Progenitor cell of endocrine pancreas (in vitro differentiated cells): Measurements from ENCODE around the gene NETO1. TPM values are rescaled to one million over a fixed set of nuclear protein-coding genes. Genes with fewer than 3 reads are reported as not detected.

Experiments
- DNase-seq: peaks from one replicate; pipeline ENCODE4 v3.0.0; 2021; ENCODE audit warnings: low spot score; ENCODE audit not compliant: unreplicated experiment
- H3K27ac Mint-ChIP-seq: 2 replicates; pipeline ENCODE4 v1.8.0; 2021; ENCODE audit warnings: mild to moderate bottlenecking, moderate library complexity, mixed read lengths
- H3K27me3 Mint-ChIP-seq: 2 replicates; pipeline ENCODE4 v1.8.0; 2021; ENCODE audit warnings: mixed read lengths
- H3K36me3 Mint-ChIP-seq: 2 replicates; pipeline ENCODE4 v1.8.0; 2022; ENCODE audit warnings: mixed read lengths; ENCODE audit not compliant: insufficient read depth
- H3K4me1 Mint-ChIP-seq: 2 replicates; pipeline ENCODE4 v1.8.0; 2021; ENCODE audit warnings: low read depth, mixed read lengths
- H3K4me3 Mint-ChIP-seq: 2 replicates; pipeline ENCODE4 v1.8.0; 2021; ENCODE audit warnings: low read depth, mild to moderate bottlenecking, moderate library complexity, mixed read lengths
- H3K9me3 Mint-ChIP-seq: 2 replicates; pipeline ENCODE4 v1.8.0; 2021; ENCODE audit warnings: low read depth, mixed read lengths
- total RNA-seq: library from RNA; stranded (reverse); gene quantifications from 2 replicates; pipeline ENCODE4 v1.2.1, GENCODE V29; 2021
- TF ChIP-seq, protein P1 (sequence below): fragments of 200-600 bp; sonication (generic); IDR thresholded peaks from one replicate; pipeline ENCODE4 v1.5.0; 2021; ENCODE audit warnings: antibody characterized with exemption, mild to moderate bottlenecking; ENCODE audit not compliant: unreplicated experiment

NETO1 gene
- total RNA-seq, 1 donor from 2014 or later = 52.4 TPM

DNA sequence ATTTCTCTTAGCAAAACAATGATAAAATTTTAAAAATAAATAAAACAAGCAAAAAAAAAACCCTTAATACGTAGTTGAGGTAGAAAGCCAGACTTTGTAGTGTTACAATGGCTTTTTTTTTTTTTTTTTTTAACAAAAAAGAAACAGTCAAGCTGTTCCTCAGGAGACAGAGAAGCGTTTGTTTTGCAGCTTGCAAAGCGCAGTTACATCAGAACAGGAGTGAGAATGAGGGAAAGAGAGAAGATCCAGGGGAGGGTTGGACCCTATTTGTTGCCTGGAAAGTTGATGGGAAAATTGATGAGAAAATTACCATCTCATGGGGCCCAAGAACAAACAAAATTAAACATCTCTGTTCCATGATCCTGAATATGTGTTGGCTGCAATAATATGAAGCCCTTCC, 146.5 kb downstream of the NETO1 start:
- H3K4me1 Mint-ChIP-seq = peaks cover 9% of the 10 kb centered on the region
- TF ChIP-seq, protein P1, sequence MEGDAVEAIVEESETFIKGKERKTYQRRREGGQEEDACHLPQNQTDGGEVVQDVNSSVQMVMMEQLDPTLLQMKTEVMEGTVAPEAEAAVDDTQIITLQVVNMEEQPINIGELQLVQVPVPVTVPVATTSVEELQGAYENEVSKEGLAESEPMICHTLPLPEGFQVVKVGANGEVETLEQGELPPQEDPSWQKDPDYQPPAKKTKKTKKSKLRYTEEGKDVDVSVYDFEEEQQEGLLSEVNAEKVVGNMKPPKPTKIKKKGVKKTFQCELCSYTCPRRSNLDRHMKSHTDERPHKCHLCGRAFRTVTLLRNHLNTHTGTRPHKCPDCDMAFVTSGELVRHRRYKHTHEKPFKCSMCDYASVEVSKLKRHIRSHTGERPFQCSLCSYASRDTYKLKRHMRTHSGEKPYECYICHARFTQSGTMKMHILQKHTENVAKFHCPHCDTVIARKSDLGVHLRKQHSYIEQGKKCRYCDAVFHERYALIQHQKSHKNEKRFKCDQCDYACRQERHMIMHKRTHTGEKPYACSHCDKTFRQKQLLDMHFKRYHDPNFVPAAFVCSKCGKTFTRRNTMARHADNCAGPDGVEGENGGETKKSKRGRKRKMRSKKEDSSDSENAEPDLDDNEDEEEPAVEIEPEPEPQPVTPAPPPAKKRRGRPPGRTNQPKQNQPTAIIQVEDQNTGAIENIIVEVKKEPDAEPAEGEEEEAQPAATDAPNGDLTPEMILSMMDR = no peak
- no peaks in the 10 kb centered on the region for H3K27me3 Mint-ChIP-seq
- H3K36me3 Mint-ChIP-seq = no peaks in the 10 kb centered on the region
- no peak overlapping the region for H3K4me3 Mint-ChIP-seq
- no peak overlapping the region for H3K27ac Mint-ChIP-seq
- H3K9me3 Mint-ChIP-seq = peaks cover 2% of the 10 kb centered on the region
- DNase-seq = no peak

GRCh38 chr18:72720116-72720515, 147.7 kb downstream of the NETO1 start:
- TF ChIP-seq, protein P1 = no peak
- no peaks in the 10 kb centered on the region for H3K27me3 Mint-ChIP-seq
- H3K27ac Mint-ChIP-seq = no peak overlapping the region

DNA sequence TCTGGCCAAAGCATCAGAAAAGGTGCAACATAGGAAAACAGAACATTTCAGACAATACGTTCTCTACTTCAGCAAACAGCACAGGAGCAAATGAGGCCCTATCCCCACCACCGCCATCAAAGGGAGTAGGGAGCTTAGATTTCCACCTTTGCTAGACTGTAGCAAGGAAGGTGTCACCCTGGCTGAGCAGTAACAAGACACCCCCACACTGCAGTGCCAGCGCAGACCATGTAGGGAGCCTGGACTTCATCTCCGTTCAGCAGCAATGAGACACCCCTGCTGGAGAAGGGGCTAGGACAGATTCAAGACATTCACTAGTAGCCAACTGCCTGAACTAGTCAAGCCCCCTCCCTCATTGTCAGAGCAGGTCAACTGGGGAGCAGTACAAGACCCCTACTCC, 163.6 kb downstream of the NETO1 start:
- H3K4me3 Mint-ChIP-seq = no peak overlapping the region
- no peaks in the 10 kb centered on the region for H3K4me1 Mint-ChIP-seq
- TF ChIP-seq, protein P1 = no peak
- H3K27ac Mint-ChIP-seq = no peak overlapping the region
- no peak for DNase-seq
- no peaks in the 10 kb centered on the region for H3K36me3 Mint-ChIP-seq
- H3K27me3 Mint-ChIP-seq = no peaks in the 10 kb centered on the region
- H3K9me3 Mint-ChIP-seq = peaks cover 6% of the 10 kb centered on the region

More at GRCh38 chr18:72720116-72720515, 147.7 kb downstream of the NETO1 start:
- Mint-ChIP-seq H3K36me3 (no peaks in the 10 kb centered on the region), H3K9me3 (no peaks in the 10 kb centered on the region), H3K4me1 (peaks cover 9% of the 10 kb centered on the region), H3K4me3 (no peak overlapping the region)
- no peak for DNase-seq

- Mint-ChIP-seq H3K4me1 (no peaks in the 10 kb centered on the region), H3K27me3 (no peaks in the 10 kb centered on the region), H3K4me3 (no peak overlapping the region), H3K27ac (no peak overlapping the region), H3K36me3 (no peaks in the 10 kb centered on the region), H3K9me3 (no peaks in the 10 kb centered on the region)
- TF ChIP-seq, protein P1 = peak; percentile 73
- DNase-seq = no peak
These were observed 166.7 kb downstream of the NETO1 start for GRCh38 chr18:72700961-72701710.

- no peaks in the 10 kb centered on the region for H3K9me3 Mint-ChIP-seq
- peaks cover 4% of the 10 kb centered on the region for H3K4me1 Mint-ChIP-seq
- H3K27ac Mint-ChIP-seq = no peak overlapping the region
- H3K4me3 Mint-ChIP-seq = no peak overlapping the region
- no peak for DNase-seq
- no peaks in the 10 kb centered on the region for H3K27me3 Mint-ChIP-seq
- TF ChIP-seq, protein P1 = no peak
- H3K36me3 Mint-ChIP-seq = no peaks in the 10 kb centered on the region
These were observed 170.1 kb downstream of the NETO1 start for GRCh38 chr18:72697706-72698105.
